Hippocampal formation (tissue), 2 donors: ENCODE results near the gene PPP1R3E.

Experiments
- DNase-seq, 2 donors: peaks; one replicate each; lab custom pipeline; 2025; lab: John Stamatoyannopoulos, UW

PPP1R3E gene

GRCh38 chr14:23248601-23249000, 54.1 kb downstream of the PPP1R3E start:
- DNase-seq, result no peak
